DMS114 treated with DMSO at 0.1 percent for 48 hours (cell line): Measurements from ENCODE around the gene CNTD1.
"Not testable (repeated sequence)": the region's sequence is repeated elsewhere in the genome, so short reads cannot be mapped to it uniquely, and the experiment has no call there.

ENCODE experiments used
- DNase-seq: peaks from one replicate; lab custom pipeline; 2025; ENCODE audit not compliant: unreplicated experiment; lab: John Stamatoyannopoulos, UW

Gene CNTD1

GRCh38 chr17:42844761-42845555, 46.3 kb downstream of the CNTD1 start:
- DNase-seq = no peak

GRCh38 chr17:42845556-42845917, 46.9 kb downstream of the CNTD1 start:
- DNase-seq = no peak

GRCh38 chr17:42845918-42846593, 47.4 kb downstream of the CNTD1 start:
- DNase-seq = no peak

- no peak for DNase-seq
These were observed 48.1 kb downstream of the CNTD1 start for GRCh38 chr17:42846594-42847280.

GRCh38 chr17:42848093-42848492, 49.4 kb downstream of the CNTD1 start:
- no peak for DNase-seq

- no peak for DNase-seq
These were observed 50.4 kb downstream of the CNTD1 start for GRCh38 chr17:42849031-42849430.

- no peak for DNase-seq
These were observed 51.0 kb downstream of the CNTD1 start for GRCh38 chr17:42849451-42850181.

- no peak for DNase-seq
These were observed 52.3 kb downstream of the CNTD1 start, which contains the start of gene AOC3 for GRCh38 chr17:42850954-42851353. AOC3 (plus strand) TSS chr17:42851199; CDS start chr17:42851344, 145 bp downstream.

DNA sequence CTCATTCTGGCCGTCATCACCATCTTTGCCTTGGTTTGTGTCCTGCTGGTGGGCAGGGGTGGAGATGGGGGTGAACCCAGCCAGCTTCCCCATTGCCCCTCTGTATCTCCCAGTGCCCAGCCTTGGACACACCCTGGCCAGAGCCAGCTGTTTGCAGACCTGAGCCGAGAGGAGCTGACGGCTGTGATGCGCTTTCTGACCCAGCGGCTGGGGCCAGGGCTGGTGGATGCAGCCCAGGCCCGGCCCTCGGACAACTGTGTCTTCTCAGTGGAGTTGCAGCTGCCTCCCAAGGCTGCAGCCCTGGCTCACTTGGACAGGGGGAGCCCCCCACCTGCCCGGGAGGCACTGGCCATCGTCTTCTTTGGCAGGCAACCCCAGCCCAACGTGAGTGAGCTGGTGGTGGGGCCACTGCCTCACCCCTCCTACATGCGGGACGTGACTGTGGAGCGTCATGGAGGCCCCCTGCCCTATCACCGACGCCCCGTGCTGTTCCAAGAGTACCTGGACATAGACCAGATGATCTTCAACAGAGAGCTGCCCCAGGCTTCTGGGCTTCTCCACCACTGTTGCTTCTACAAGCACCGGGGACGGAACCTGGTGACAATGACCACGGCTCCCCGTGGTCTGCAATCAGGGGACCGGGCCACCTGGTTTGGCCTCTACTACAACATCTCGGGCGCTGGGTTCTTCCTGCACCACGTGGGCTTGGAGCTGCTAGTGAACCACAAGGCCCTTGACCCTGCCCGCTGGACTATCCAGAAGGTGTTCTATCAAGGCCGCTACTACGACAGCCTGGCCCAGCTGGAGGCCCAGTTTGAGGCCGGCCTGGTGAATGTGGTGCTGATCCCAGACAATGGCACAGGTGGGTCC, 52.9 kb downstream of the CNTD1 start:
- DNase-seq = not testable (repeated sequence)

DNA sequence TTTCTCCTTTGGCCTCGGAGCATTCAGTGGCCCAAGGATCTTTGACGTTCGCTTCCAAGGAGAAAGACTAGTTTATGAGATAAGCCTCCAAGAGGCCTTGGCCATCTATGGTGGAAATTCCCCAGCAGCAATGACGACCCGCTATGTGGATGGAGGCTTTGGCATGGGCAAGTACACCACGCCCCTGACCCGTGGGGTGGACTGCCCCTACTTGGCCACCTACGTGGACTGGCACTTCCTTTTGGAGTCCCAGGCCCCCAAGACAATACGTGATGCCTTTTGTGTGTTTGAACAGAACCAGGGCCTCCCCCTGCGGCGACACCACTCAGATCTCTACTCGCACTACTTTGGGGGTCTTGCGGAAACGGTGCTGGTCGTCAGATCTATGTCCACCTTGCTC, 53.7 kb downstream of the CNTD1 start:
- DNase-seq = no peak

DNA sequence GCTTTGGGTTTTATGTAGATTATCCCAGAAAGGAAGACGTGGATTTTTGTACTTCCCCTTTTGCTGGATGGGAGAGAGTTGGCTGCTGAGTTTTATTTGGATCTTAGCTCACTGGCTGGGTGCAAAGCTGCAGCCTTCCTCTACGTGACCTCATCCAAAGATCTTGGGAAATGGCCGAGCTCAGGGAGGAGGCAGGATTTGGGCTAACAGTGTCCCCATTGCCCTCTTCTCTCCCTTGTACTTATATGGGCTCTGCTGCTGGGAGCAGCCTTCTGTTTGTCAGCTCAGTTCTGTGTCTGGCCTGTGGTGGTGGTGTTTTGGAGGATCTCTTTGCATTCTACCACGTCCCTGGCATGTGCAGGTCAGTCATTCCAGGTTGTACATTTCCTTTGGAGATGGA, 54.3 kb downstream of the CNTD1 start:
- DNase-seq = no peak

- DNase-seq = no peak
These were observed 54.9 kb downstream of the CNTD1 start for GRCh38 chr17:42853597-42853967.

GRCh38 chr17:42853968-42854790, 55.5 kb downstream of the CNTD1 start:
- no peak for DNase-seq

DNA sequence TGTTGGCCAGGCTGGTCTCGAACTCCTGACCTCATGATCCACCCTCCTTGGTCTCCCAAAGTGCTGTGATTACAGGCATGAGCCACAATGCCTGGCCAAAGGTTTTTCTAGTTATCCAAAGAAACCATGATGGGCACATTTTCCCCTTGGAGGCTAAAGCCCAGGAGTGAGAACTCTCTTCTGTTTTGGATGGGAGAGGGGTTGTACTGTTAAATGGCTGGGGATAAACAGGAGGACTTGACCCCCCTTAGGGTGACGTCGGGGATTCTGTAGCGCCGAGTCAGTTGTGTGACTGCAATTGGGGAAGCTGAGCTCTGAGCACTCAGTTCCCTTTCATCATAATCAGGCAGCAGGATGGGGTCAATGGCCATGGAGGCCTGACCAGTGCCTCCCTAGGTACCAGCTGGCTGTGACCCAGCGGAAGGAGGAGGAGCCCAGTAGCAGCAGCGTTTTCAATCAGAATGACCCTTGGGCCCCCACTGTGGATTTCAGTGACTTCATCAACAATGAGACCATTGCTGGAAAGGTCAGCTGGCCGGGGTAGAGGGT, 56.5 kb downstream of the CNTD1 start:
- DNase-seq = no peak

DNA sequence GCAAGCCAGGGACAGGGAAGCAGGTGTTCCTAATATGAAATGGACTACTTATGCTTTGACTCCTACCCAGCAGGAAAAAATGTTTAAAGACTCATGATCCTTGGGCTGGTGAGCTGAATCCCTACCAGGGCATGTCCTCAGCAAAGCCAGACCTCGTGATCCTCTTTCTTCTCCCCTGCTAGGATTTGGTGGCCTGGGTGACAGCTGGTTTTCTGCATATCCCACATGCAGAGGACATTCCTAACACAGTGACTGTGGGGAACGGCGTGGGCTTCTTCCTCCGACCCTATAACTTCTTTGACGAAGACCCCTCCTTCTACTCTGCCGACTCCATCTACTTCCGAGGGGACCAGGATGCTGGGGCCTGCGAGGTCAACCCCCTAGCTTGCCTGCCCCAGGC, 57.4 kb downstream of the CNTD1 start:
- not testable (repeated sequence) for DNase-seq

GRCh38 chr17:42856516-42856915, 57.9 kb downstream of the CNTD1 start:
- not testable (repeated sequence) for DNase-seq

DNA sequence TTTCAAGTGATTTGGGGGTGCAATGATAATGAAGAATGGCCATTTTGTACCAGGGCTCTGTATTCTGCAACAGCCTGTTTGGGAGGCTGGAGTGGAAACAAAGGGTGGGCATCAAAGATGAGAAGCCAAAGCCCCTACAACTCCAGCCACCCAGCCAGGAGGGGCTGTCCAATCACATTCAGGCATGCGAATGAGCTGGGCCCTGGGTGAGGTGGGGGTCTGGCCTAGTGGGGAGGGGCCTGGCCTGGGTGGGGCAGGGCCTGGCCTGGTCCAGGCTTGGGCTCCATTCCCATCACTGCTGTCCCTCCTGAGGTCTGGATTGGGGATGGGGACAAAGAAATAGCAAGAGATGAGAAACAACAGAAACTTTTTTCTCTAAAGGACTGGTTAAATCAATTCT, 58.7 kb downstream of the CNTD1 start:
- no peak for DNase-seq
